ENCODE results near the gene PLEKHG5. TPM values are rescaled to one million over a fixed set of nuclear protein-coding genes. Genes with fewer than 3 reads are reported as not detected.

PLEKHG5 gene
- total RNA-seq, 1 experiment from 2014 or later = 0.86 TPM

DNA sequence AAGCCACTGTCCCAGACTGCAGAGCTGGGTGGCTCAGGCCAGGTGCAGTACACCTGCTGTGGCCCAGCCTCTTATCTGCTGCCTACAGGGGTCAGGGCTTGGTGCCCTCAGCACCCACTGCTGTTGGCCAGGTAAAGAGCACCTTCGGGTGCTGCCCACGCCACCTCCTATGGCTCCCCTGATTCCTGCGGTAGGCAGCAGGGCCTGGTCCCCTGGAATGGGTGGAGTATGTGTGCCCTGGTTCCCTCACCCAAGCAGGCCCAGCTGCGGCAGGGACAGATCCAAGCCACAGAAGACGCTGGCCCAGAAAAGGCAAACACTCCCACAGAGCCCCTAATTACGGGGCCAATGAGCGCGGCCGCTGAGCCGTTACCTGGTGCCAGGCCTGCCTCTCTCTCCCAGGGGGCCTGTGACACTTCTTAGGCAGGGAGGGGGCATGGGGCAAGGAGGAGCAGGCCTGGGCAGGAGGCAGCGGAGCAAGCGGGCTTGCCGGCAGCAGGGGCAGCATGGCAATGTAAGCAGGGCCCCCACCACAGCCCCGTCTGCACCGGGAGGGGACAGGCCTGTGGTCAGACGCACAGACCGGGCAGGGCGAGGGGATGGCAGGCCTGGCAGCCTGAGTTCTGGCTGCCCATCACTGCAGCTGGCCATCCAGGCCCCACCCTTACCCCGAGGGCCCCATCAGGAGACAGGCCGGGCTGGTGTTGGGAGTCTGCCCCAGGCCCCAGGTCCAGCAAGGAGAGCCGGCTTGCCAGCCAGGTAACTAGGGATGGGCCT lies 47.9 kb downstream of the PLEKHG5 start:
- H3K9me3 ChIP-seq (ENCODE audit: low read depth, low read length, poor library complexity, severe bottlenecking) = no peaks in the 10 kb centered on the region
- no TSS peak for BruUV-seq (replicated peaks)
- intact Hi-C loops (cut with micrococcal nuclease; ENCODE audit: unreplicated experiment) = no loop called here
- TF ChIP-seq EZH2 (IDR thresholded peaks at IDR 0.05; ENCODE audit: borderline replicate concordance, low read depth, low read length, poor library complexity, severe bottlenecking) = no peak
- TF ChIP-seq, protein P1, sequence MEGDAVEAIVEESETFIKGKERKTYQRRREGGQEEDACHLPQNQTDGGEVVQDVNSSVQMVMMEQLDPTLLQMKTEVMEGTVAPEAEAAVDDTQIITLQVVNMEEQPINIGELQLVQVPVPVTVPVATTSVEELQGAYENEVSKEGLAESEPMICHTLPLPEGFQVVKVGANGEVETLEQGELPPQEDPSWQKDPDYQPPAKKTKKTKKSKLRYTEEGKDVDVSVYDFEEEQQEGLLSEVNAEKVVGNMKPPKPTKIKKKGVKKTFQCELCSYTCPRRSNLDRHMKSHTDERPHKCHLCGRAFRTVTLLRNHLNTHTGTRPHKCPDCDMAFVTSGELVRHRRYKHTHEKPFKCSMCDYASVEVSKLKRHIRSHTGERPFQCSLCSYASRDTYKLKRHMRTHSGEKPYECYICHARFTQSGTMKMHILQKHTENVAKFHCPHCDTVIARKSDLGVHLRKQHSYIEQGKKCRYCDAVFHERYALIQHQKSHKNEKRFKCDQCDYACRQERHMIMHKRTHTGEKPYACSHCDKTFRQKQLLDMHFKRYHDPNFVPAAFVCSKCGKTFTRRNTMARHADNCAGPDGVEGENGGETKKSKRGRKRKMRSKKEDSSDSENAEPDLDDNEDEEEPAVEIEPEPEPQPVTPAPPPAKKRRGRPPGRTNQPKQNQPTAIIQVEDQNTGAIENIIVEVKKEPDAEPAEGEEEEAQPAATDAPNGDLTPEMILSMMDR (conservative IDR thresholded peaks at IDR 0.05; ENCODE audit: low read depth, low read length) = no peak
- DNase-seq (ENCODE audit: low spot score) = no peak
- POLR2A ChIA-PET (ENCODE audit: low non-redundant PET) = no interaction called here
- no peak overlapping the region for H3K27ac ChIP-seq (ENCODE audit: low read depth, low read length, poor library complexity, severe bottlenecking)
- no peaks in the 10 kb centered on the region for H3K36me3 ChIP-seq (ENCODE audit: insufficient read depth, low read length, poor library complexity, severe bottlenecking)
- no peaks in the 10 kb centered on the region for H3K4me1 ChIP-seq (ENCODE audit: insufficient read depth, low read length, poor library complexity, severe bottlenecking)
- CTCF ChIA-PET = interaction anchor here (0.5 to 1.2 kb wide), 3 partner anchors 20 to 213 kb away, joined by 4 to 8 read pairs (median 6); no protein-coding TSS in a partner anchor
- peaks cover 23% of the 10 kb centered on the region for H3K27me3 ChIP-seq (replicated peaks; ENCODE audit: insufficient read depth, low read depth, low read length, poor library complexity)
- no peak overlapping the region for H3K4me3 ChIP-seq (ENCODE audit: low read depth, low read length, poor library complexity, severe bottlenecking)

DNA sequence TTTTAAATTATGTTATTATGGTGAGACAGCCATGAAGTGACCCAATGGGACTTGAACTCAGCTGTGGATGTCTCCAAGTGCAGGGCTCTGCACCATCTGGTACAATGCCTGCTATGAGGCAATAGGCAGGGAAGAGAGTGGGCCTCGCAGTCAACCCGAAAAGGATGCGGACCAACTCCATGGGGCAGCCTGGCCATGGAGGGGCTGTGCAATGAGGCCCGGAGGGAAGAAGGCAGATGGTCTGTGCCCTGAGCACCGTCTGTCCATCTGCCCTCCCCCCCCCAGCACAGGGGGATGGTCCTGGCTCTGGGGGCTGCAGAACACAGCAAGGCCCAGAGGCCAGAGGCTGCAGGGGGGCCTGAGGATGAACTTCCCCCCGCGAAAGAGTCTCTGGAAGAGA lies 49.9 kb downstream of the PLEKHG5 start:
- Histone ChIP-seq H3K4me3 (ENCODE audit: low read depth, low read length, poor library complexity, severe bottlenecking) (no peak overlapping the region), H3K36me3 (ENCODE audit: insufficient read depth, low read length, poor library complexity, severe bottlenecking) (no peaks in the 10 kb centered on the region), H3K27ac (ENCODE audit: low read depth, low read length, poor library complexity, severe bottlenecking) (no peak overlapping the region), H3K27me3 (replicated peaks; ENCODE audit: insufficient read depth, low read depth, low read length, poor library complexity) (peaks cover 4% of the 10 kb centered on the region), H3K4me1 (ENCODE audit: insufficient read depth, low read length, poor library complexity, severe bottlenecking) (no peaks in the 10 kb centered on the region), H3K9me3 (ENCODE audit: low read depth, low read length, poor library complexity, severe bottlenecking) (no peaks in the 10 kb centered on the region)
- intact Hi-C loops (cut with micrococcal nuclease; ENCODE audit: unreplicated experiment) = no loop called here
- TF ChIP-seq, protein P1 (conservative IDR thresholded peaks at IDR 0.05; ENCODE audit: low read depth, low read length) = no peak
- TF ChIP-seq EZH2 (IDR thresholded peaks at IDR 0.05; ENCODE audit: borderline replicate concordance, low read depth, low read length, poor library complexity, severe bottlenecking) = no peak
- POLR2A ChIA-PET (ENCODE audit: low non-redundant PET) = no interaction called here
- no TSS peak for BruUV-seq (replicated peaks)
- CTCF ChIA-PET = no interaction called here
- DNase-seq (ENCODE audit: low spot score) = no peak

DNA sequence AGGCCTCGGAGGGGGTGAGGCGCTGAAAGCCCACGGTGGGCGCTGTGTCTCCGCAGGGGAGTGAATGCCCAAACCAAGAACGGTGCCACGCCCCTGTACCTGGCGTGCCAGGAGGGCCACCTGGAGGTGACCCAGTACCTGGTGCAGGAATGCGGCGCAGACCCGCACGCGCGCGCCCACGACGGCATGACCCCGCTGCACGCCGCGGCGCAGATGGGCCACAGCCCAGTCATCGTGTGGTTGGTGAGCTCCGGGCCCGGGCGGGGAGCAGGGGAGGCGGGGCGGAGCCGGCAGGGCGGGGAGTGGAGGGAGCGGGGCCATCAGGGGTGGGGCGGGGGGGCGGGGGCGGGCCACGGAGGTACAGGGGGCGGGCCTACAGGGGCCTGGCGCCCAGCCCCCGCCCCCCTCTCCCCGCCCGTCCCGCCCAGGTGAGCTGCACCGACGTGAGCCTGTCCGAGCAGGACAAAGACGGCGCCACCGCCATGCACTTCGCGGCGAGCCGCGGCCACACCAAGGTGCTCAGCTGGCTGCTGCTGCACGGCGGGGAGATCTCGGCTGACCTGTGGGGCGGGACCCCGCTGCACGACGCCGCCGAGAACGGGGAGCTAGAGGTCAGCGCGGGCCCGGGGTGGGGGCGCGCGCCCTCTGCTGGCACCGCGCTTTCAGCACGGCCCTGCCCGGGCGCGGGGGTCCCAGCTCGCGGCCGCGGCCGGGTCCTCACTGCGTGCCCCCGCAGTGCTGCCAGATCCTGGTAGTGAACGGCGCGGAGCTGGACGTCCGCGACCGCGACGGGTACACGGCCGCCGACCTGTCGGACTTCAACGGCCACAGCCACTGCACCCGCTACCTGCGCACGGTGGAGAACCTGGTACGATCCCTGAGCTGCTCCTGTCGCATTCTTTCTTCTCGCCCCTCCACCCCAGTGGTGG lies 51.0 kb downstream of the PLEKHG5 start:
- BruUV-seq (replicated peaks) = no TSS peak
- peak; percentile 69 for DNase-seq (ENCODE audit: low spot score)
- intact Hi-C loops (cut with micrococcal nuclease; ENCODE audit: unreplicated experiment) = no loop called here
- TF ChIP-seq, protein P1 (conservative IDR thresholded peaks at IDR 0.05; ENCODE audit: low read depth, low read length) = peak; percentile 38; the same call in 1 of the 2 replicates
- no peak for TF ChIP-seq EZH2 (IDR thresholded peaks at IDR 0.05; ENCODE audit: borderline replicate concordance, low read depth, low read length, poor library complexity, severe bottlenecking)
- Histone ChIP-seq H3K4me1 (ENCODE audit: insufficient read depth, low read length, poor library complexity, severe bottlenecking) (no peaks in the 10 kb centered on the region), H3K4me3 (ENCODE audit: low read depth, low read length, poor library complexity, severe bottlenecking) (no peak overlapping the region), H3K27me3 (replicated peaks; ENCODE audit: insufficient read depth, low read depth, low read length, poor library complexity) (no peaks in the 10 kb centered on the region), H3K27ac (ENCODE audit: low read depth, low read length, poor library complexity, severe bottlenecking) (no peak overlapping the region), H3K9me3 (ENCODE audit: low read depth, low read length, poor library complexity, severe bottlenecking) (no peaks in the 10 kb centered on the region), H3K36me3 (ENCODE audit: insufficient read depth, low read length, poor library complexity, severe bottlenecking) (no peaks in the 10 kb centered on the region)
- CTCF ChIA-PET = interaction anchor here (0.6 to 1.5 kb wide), 3 partner anchors 33 to 1012 kb away, joined by 3 to 4 read pairs (median 3); no protein-coding TSS in a partner anchor
- POLR2A ChIA-PET (ENCODE audit: low non-redundant PET) = interaction anchor here (0.5 kb wide), 1 partner anchor 286 kb away, joined by 3 read pairs; no protein-coding TSS in a partner anchor
